H1 (cell line): ENCODE results near the gene HOMER3. TPM values are rescaled to one million over a fixed set of nuclear protein-coding genes. Genes with fewer than 3 reads are reported as not detected.

Experiments used
- BRCA1 ChIP-seq: IDR thresholded peaks from 2 replicates; pipeline ENCODE4 v1.6.1; 2012; ENCODE audit warnings: low read depth, low read length, improper control_type of control experiment
- EZH2 ChIP-seq: fragments of 200-600 bp; sonication (generic); IDR thresholded peaks from 2 replicates; pipeline ENCODE4 v1.7.1; 2012; ENCODE audit warnings: low read depth, mild to moderate bottlenecking, moderate library complexity, low read length, inconsistent platforms; ENCODE audit not compliant: severe bottlenecking
- SAP30 ChIP-seq: fragments of 300-600 bp; sonication (generic); IDR thresholded peaks from 2 replicates; pipeline ENCODE4 v1.7.1; 2012; ENCODE audit warnings: low read length, moderate library complexity, mild to moderate bottlenecking, inconsistent platforms; ENCODE audit not compliant: insufficient read depth, insufficient replicate concordance
- TAF1 ChIP-seq: IDR thresholded peaks from 2 replicates; pipeline ENCODE4 v1.6.1; 2011; ENCODE audit warnings: mild to moderate bottlenecking, low read depth, low read length
- TBP ChIP-seq: IDR thresholded peaks from 2 replicates; pipeline ENCODE4 v1.6.1; 2011; ENCODE audit warnings: low read depth, low read length, improper control_type of control experiment
- ZNF274 ChIP-seq: IDR thresholded peaks from 2 replicates; pipeline ENCODE4 v1.7.0; 2012; ENCODE audit warnings: low read length, borderline replicate concordance; ENCODE audit errors: extremely low read depth
- polyA plus RNA-seq, 7 experiments: library from polyadenylated mRNA; depleted of rRNA in 3 of 7; stranded (reverse) in 5 of 7; unstranded in 2 of 7; fragments of >200 nt in 5 of 7; fragments of 200-250 nt in 2 of 7; gene quantifications; 1 replicate in 5 of 7; 2 replicates in 1 of 7; 4 replicates in 1 of 7; pipeline versions ENCODE4 v1.2.1 to v1.2.3, GENCODE V29; 2011 to 2013; ENCODE audit warnings: missing spikeins in 2 of 7, mixed read lengths in 2 of 7
- total RNA-seq: library from RNA; stranded (reverse); fragmentation: NEBNext Ultra II Directional; extraction: Animal tissue kit (Norgen Biotek cat#: 25700); gene quantifications from 2 replicates; pipeline ENCODE4 v1.2.1, GENCODE V29; 2021
- TF ChIP-seq, protein P1 (sequence below): IDR thresholded peaks from 2 replicates; pipeline ENCODE4 v1.6.1; 2012; ENCODE audit warnings: low read length, inconsistent platforms

The HOMER3 gene
- total and polyA plus RNA-seq, 2 of the 8 experiments (the other 6 are each of a cell fraction or from before 2014, with no cell fraction given), result 28.3 to 41.6 TPM

- TF ChIP-seq EZH2, result no peak
- TF ChIP-seq ZNF274, result no peak
- no peak for TF ChIP-seq BRCA1
- TF ChIP-seq TAF1, result no peak
- no peak for TF ChIP-seq SAP30
- TF ChIP-seq, protein P1, sequence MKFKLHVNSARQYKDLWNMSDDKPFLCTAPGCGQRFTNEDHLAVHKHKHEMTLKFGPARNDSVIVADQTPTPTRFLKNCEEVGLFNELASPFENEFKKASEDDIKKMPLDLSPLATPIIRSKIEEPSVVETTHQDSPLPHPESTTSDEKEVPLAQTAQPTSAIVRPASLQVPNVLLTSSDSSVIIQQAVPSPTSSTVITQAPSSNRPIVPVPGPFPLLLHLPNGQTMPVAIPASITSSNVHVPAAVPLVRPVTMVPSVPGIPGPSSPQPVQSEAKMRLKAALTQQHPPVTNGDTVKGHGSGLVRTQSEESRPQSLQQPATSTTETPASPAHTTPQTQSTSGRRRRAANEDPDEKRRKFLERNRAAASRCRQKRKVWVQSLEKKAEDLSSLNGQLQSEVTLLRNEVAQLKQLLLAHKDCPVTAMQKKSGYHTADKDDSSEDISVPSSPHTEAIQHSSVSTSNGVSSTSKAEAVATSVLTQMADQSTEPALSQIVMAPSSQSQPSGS, result no peak
- TF ChIP-seq TBP, result no peak
Observed at GRCh38 chr19:18928018-18928805, 12.8 kb downstream of the HOMER3 start (continued).
